ENCODE measurements around the gene RAPGEF1. TPM values are rescaled to one million over a fixed set of nuclear protein-coding genes. Genes with fewer than 3 reads are reported as not detected.
"Not testable (repeated sequence)": the region's sequence is repeated elsewhere in the genome, so short reads cannot be mapped to it uniquely, and the experiment has no call there.

Gene RAPGEF1
- total RNA-seq, 4 donors from 2014 or later = 37.5 to 89.0 (median 62.8) TPM

- ATAC-seq (ENCODE audit: low FRiP score) (no peak), DNase-seq (ENCODE audit: low spot score) (no peak)
- TF ChIP-seq CTCF (IDR thresholded peaks at IDR 0.05) = no peak
These were observed 181.9 kb downstream of the RAPGEF1 start for GRCh38 chr9:131557855-131558548.

- DNase-seq (ENCODE audit: low spot score) (no peak), ATAC-seq (ENCODE audit: low FRiP score) (no peak)
- TF ChIP-seq CTCF (IDR thresholded peaks at IDR 0.05) = no peak
These were observed 183.8 kb downstream of the RAPGEF1 start for GRCh38 chr9:131555841-131556673.

- DNase-seq (ENCODE audit: low spot score) (no peak), ATAC-seq (ENCODE audit: low FRiP score) (no peak)
- TF ChIP-seq CTCF (IDR thresholded peaks at IDR 0.05) = no peak
These were observed 185.0 kb downstream of the RAPGEF1 start for GRCh38 chr9:131554843-131555351.

GRCh38 chr9:131554087-131554842 is 185.6 kb downstream of the RAPGEF1 start:
- DNase-seq (ENCODE audit: low spot score) (no peak), ATAC-seq (ENCODE audit: low FRiP score) (no peak)
- TF ChIP-seq CTCF (IDR thresholded peaks at IDR 0.05) = no peak

GRCh38 chr9:131552030-131552429 is 187.8 kb downstream of the RAPGEF1 start:
- DNase-seq (ENCODE audit: low spot score) = no peak
- TF ChIP-seq CTCF (IDR thresholded peaks at IDR 0.05) = no peak
- ATAC-seq (ENCODE audit: low FRiP score) = no peak

GRCh38 chr9:131550465-131550864 is 189.4 kb downstream of the RAPGEF1 start:
- not testable (repeated sequence) for ATAC-seq (ENCODE audit: low FRiP score); DNase-seq (ENCODE audit: low spot score)

GRCh38 chr9:131549186-131549585 is 190.7 kb downstream of the RAPGEF1 start:
- DNase-seq (ENCODE audit: low spot score); ATAC-seq (ENCODE audit: low FRiP score): not testable (repeated sequence)
